ENCODE results near the gene PPP1R3A.
"Not testable (repeated sequence)": the region's sequence is repeated elsewhere in the genome, so short reads cannot be mapped to it uniquely, and the experiment has no call there.

Gene PPP1R3A

DNA sequence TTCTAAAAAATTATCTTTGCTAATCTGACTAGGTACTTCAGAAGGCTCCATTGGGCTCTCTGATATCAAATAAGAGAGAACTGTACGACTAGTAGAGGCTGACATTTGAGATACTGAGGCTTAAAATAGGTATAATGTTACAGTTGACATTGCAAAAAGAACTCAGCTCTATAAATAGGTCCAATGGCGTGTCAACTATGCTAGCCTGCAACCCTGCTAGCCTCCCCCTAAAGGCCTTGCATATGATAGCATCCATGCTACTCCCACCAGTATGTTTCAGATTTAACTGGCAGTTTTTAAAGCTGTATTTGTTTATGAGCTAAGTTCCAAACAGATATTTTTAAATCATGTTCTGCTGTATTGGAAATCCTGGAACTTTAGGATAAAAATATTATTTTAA, at the start of gene PPP1R3A:
TSS of gene PPP1R3A (minus strand) at position 64 of the 400 bp plus-strand sequence. CDS start at position 51, 13 bp downstream.
- no peak for DNase-seq

DNA sequence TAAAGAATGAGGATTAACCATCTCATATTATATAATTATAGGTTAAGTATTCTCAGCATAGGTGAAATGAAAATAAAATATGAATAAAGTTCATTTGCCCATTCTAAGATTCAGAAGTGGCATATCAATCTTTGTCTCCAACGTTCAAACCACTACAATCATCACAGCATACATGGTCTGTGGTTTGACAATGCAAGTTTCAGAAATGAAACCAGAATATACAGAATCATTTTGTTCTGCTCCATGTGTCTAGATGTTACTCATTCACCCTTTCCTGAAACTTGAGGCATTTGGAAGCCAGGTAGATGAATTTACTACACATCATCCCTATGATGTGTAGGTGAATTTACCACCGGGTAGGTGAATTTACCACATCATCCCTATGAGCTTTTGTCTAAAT, 44.5 kb upstream of the PPP1R3A start:
- DNase-seq: no peak

GRCh38 chr7:113959910-113960309, 41.1 kb upstream of the PPP1R3A start:
- DNase-seq: no peak

GRCh38 chr7:113955157-113955556, 36.3 kb upstream of the PPP1R3A start:
- DNase-seq: no peak

GRCh38 chr7:113953553-113953952, 34.7 kb upstream of the PPP1R3A start:
- no peak for DNase-seq

DNA sequence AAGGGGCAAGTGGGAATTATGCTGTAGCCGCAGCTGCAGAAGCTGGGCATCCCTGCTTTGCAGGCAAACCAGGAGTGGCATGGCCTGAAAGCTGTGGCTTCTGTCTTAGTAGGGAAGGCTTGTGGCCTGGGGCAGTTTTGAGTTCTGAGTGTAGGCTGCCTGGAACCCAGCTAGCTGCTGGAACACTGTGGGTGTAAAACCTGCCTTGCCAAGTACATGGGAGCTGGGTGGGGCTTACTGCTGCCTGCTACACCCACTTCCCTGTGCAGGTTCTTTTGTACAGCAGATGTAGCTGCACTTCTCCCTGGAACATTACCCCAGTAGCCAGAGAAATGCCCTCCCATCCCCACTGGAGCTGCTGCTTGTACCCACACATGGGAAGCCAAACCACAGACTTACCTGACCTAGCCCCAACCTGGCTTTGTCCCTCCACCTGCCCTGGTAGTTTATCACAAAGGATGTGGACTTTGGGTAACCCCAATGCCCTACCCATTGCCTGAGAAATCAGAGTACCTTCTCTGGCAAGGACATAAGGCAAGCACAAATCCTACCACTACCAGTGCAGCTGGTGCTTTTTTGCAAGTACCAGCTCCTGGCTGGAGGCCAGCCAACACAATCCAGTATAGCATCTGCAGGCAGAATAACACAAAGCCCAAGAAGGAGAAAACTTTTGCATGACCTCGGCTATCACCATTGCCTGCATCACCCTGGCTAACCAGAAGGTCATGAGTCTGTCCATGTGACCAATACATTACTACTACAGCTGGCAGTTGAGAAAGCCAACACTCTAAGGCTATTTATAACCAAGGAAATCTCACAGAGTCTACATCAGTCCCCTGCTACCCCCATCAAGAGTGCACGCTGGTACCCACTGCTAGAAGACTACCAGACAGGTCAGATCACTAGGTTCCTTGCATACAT, 26.5 kb upstream of the PPP1R3A start:
- peak; percentile 1 for DNase-seq

DNA sequence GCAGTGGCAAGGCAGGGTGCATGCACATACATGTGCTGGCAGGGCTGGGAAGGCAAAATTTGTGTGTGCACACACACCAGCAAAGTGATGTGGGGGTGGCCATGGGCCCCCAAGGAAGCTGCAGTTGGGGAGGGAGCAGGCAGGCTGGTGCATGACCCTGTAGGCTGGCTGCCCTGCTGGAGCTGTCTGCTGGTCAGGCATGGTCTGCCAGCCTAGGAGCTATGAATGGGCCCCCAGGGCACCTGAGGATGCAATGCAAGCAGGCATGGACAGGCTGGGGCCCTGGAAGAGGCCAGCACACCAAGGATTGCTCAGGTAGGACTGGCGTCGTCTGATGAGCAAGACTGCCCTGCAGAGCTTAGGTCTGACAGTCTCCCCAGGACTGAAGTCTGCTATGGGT, 18.2 kb upstream of the PPP1R3A start:
- DNase-seq: no peak

DNA sequence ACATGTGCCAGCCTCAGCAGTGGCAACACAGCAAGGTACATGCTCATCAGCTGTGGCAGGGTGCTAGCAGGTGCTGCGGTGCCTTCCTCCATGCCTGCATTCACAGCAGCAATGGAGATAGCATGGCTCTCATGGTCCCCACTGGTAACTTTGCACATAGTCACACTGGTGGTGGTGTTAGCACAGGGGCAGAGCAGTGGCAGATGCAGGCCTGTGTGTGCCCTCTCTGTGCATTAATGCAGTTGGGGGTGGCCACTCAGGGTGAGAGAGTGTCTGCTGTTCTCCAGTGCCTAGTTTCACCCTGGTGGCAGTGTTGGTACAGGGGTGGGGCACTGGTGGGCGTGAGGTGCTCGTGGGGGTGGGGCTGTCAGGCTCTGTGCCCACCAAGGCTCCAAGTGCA, 17.7 kb upstream of the PPP1R3A start:
- no peak for DNase-seq

GRCh38 chr7:113929389-113929788, 10.6 kb upstream of the PPP1R3A start:
- not testable (repeated sequence) for DNase-seq

DNA sequence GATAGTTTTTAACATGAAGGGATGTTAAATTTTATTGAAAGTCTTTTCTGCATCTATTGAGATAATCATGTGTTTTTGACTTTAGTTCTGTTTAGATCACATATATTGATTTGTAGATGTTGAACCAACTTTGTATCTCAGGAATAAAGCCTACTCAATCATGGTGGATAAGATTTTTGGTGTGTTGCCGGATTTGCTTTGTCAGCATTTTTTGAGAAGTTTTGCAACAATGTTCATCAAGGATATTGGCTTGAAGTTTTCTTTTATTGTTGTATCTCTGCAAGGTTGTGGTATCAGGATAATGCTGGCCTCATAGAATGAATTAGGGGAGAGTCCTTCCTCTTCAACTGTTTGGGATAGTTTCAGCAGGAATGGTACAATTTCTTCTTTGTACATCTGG, 9.3 kb upstream of the PPP1R3A start:
- DNase-seq: no peak

GRCh38 chr7:113922049-113922448, 3.2 kb upstream of the PPP1R3A start:
- no peak for DNase-seq

- no peak for DNase-seq
These were observed 2.6 kb upstream of the PPP1R3A start for GRCh38 chr7:113921363-113921762.

GRCh38 chr7:113917840-113918239, 969 bp downstream of the PPP1R3A start:
- no peak for DNase-seq

GRCh38 chr7:113915956-113916355, 2.9 kb downstream of the PPP1R3A start:
- DNase-seq: no peak

GRCh38 chr7:113912876-113913275, 5.9 kb downstream of the PPP1R3A start:
- DNase-seq: no peak

DNA sequence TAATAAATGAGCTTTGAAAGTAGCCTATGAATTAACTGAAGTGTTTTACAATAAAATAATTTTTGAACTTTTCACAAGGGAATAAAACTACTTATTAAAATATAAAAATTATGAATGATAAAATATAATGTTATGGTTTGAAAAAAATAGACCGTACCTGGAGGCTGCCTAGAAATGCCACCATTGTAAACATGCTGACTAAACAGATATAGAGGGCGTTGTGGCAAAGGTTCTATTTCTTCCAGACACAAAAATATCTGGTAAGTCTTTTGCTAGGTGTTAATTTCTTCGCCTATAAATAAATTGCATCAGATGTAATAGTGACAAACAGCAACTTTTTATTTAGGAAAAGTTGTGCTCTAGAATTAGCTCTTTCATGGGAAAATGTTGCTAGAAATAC, 11.2 kb downstream of the PPP1R3A start:
- no peak for DNase-seq

DNA sequence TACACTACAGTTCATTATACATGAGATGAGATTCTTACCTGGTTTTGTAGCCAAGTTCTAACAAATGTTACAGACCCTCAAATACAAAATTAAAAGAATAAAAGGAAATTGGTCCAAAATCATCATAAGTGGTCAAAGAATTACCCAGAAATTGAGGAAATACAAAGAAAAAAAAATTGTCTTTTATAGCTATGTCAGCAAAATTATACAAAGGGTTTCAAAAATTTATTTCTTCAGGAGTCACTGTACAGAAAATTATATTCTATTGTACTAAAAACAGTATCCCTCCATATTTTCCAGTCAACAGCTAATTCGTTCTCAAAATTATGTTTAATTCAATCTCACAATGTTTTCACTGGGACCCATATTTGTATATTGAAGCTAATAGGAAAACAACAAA, 14.3 kb downstream of the PPP1R3A start:
- DNase-seq: no peak

- DNase-seq: no peak
These were observed 26.0 kb downstream of the PPP1R3A start for GRCh38 chr7:113892818-113893217.

- no peak for DNase-seq
These were observed 27.0 kb downstream of the PPP1R3A start for GRCh38 chr7:113891828-113892227.

GRCh38 chr7:113891031-113891350, 27.8 kb downstream of the PPP1R3A start:
- DNase-seq: no peak

DNA sequence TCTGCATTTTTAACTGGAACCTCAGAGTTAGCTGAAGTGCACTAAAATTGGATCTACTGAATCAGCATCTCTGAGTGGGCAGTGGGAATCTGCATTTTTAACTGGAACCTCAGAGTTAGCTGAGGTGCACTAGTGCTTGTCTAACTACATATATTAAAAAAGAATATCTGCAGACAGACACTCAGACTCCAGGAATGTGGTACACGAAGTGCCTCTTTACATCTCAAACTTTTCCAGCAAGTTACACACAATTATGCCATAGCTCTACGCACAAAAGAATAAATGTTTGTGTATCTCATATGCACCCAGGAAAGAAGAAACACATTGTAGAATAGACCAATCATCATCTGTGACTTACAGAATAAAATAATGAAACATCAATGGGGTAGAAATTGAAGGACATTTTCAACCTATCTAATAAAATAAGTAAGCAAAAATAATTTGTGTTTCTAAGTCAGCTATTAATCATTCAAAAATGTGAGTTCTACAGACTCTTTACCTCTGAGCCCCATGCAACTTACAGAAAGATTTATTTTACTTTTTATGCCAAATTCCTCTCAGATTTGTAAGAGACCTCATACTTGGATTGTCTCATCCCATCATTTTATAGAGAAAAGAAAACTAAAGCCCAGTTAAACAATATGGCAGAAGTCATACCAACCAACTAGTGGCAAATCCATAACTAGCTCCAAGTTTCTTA, 28.3 kb downstream of the PPP1R3A start:
- DNase-seq: no peak

- no peak for DNase-seq
These were observed 35.7 kb downstream of the PPP1R3A start for GRCh38 chr7:113883096-113883495.

GRCh38 chr7:113880559-113880958, 38.2 kb downstream of the PPP1R3A start:
- no peak for DNase-seq

- no peak for DNase-seq
These were observed 40.3 kb downstream of the PPP1R3A start for GRCh38 chr7:113878394-113878992.
